ENCODE measurements around the gene IGFBP2.

DNA sequence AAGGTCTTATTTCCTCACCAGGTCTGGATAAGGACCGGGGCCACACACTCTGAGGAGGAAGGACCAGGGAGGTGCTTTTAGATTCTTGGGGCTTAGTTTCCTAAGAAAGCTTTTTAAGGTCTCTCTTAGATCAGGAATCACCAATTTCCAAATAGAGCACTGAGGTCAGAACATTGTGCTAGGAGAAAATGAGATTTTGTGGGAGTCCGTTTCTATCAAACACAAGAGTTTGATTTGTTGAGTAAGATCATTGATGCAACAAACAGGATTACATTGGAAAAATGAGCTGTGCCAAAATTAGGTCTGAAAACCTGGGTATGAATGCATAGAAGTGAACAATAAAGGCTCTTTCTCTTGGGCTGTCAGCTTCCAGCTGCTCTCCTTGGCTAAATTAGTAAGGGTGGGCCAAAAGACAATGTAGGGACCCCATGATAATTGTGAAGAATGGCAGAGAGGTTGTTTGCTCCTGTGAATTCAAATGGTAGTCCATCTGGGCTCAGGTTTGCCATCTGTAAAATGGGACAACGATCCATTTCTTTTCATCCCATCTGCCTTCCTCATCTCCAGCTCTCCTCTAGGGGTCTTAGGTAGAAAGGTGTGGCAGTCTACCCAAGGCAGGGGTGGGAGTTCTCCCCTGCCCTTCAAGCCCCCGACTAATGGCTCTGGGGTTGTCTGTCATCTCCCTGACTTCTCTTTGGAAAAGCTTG lies 20.0 kb downstream of the IGFBP2 start:
- TF ChIP-seq EP300 (IDR thresholded peaks at IDR 0.05) (no peak), POLR2A (IDR thresholded peaks at IDR 0.05) (no peak), POLR2AphosphoS5 (IDR thresholded peaks at IDR 0.05) (no peak)
- TF ChIP-seq, protein P1, sequence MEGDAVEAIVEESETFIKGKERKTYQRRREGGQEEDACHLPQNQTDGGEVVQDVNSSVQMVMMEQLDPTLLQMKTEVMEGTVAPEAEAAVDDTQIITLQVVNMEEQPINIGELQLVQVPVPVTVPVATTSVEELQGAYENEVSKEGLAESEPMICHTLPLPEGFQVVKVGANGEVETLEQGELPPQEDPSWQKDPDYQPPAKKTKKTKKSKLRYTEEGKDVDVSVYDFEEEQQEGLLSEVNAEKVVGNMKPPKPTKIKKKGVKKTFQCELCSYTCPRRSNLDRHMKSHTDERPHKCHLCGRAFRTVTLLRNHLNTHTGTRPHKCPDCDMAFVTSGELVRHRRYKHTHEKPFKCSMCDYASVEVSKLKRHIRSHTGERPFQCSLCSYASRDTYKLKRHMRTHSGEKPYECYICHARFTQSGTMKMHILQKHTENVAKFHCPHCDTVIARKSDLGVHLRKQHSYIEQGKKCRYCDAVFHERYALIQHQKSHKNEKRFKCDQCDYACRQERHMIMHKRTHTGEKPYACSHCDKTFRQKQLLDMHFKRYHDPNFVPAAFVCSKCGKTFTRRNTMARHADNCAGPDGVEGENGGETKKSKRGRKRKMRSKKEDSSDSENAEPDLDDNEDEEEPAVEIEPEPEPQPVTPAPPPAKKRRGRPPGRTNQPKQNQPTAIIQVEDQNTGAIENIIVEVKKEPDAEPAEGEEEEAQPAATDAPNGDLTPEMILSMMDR (IDR thresholded peaks at IDR 0.05), result no peak

All from stomach (tissue), 4 donors.